GM12874 (cell line): ENCODE results near the gene NEK7.
A peak's percentile ranks its signal among the peaks of the same experiment; 100 is the strongest.

Source experiments
- CTCF ChIP-seq: IDR thresholded peaks from 2 replicates; pipeline ENCODE4 v1.5.1; 2011; ENCODE audit warnings: low read depth, mild to moderate bottlenecking, control low read depth, low read length, moderate library complexity; ENCODE audit not compliant: insufficient read depth

Gene NEK7

DNA sequence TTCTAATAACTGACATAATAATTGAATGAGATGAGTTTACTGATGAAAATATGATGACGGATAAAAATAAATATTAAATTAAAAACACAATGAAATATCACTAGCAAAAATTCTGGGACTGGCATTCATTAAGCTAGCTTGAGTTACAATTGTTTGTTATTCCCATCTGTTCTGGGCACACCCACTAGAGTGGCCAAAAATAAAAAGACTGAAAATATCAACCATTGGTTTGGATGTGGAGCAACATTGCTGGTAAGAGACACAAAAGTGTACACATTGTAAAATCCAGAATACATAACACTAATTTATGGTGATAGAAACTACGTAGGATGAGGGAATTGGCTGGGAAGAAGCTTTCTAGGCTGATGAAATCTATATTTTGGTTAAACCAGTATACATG, 9.6 kb upstream of the NEK7 start:
- TF ChIP-seq CTCF: no peak

DNA sequence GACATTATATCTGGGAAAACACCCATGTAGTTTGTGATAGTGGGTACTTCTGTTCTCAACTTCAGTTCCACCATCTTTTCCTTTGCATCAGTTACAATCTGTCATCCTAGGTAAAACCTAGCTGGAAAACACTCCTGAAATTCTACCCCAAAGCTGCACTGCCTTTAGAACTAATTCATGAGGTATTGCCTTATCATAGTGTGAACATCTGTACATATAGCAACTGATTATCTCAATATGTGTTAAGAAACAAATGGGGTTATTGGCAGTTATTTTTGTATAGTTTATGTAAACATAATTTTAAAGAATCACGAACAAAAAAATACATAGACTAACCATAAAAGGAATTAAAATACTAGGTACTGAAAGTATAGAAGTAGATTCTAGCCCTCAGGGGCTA, 6.4 kb upstream of the NEK7 start:
- no peak for TF ChIP-seq CTCF

GRCh38 chr1:198151688-198152087, 5.1 kb upstream of the NEK7 start:
- no peak for TF ChIP-seq CTCF

GRCh38 chr1:198153103-198153502, 3.7 kb upstream of the NEK7 start:
- no peak for TF ChIP-seq CTCF

DNA sequence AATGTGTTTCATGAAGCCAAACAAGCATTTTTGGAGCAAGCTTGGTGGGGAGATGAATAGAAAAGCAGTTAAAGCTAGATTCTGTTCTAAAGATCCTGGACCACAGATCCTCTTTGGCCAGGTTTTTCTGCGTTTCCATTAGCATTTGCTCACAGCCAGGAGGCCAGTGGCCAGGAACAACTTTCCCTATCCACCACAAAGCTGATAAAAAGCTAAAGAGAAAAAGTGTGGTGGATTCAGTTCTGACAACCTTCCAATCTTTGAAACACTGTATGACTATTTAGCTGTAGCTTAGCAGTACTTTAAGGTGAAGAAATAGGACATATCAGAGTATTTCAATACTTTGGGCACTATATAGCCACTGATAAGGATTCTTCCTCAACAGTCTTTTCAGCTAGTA, 3.0 kb upstream of the NEK7 start:
- TF ChIP-seq CTCF: no peak

- TF ChIP-seq CTCF: no peak
Observed at GRCh38 chr1:198155253-198155652, 1.5 kb upstream of the NEK7 start.

DNA sequence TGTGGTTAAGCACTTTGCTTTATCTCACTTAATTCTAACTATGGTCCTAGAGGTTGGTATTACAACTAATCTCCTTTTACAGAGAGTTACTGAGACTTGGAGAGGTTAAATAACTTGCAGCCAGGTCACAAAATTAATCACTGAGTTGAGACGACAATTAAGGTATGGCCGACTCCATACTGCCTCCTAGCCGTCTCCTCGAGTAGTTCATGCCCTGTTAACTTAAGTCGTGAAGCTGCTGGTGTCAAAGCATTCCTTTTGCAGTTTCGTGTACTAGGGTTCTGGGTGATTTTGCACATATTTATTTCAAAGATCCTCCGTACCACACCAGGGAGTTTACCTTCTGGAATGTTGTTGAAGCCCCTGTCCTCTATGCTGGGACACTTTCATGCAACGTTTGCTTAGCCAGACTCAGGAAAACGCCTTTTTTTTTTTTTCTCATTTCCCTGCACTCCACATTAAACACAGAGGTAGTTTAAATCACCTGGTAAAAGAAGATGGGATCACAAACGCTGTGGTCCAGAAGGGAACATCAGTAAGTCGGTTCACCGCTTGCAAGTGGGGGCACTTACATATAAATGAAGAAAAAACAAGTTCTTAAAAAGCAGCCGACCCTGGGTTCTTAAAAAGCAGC, 570 bp upstream of the NEK7 start:
- TF ChIP-seq CTCF: peak; percentile 81
